B cell (primary cell): ENCODE data around the gene PUS7. TPM values are rescaled to one million over a fixed set of nuclear protein-coding genes. Genes with fewer than 3 reads are reported as not detected.

Source experiments
- ATAC-seq: fragments of 200-7000 bp; cut with Tn5 transposase; one replicate; pipeline ENCODE4 v1.10.0; 2021; ENCODE audit warnings: low read depth, mild to moderate bottlenecking, moderate number of reproducible peaks, moderate library complexity
- CTCF ChIA-PET: fragments of 350-600 bp; sonication (Branson Sonifier 250); formaldehyde crosslinking; loops from one replicate; lab custom pipeline; 2021; ENCODE audit warnings: antibody characterized with exemption, inconsistent platforms; lab: Charles Lee
- POLR2A ChIA-PET: fragments of 350-600 bp; sonication (Branson Sonifier 250); formaldehyde crosslinking; loops from one replicate; lab custom pipeline; 2021; ENCODE audit warnings: antibody characterized with exemption; lab: Charles Lee
- DNase-seq: peaks from one replicate; pipeline ENCODE4 v3.0.0; 2013
- H2AFZ ChIP-seq: 2 replicates; pipeline ENCODE4 v1.6.1; 2012; ENCODE audit warnings: mild to moderate bottlenecking, low read depth, low read length; ENCODE audit not compliant: insufficient read depth, poor library complexity, severe bottlenecking
- H3K27ac ChIP-seq, 2 donors: 1 replicate in 1 of 2; 2 replicates in 1 of 2; pipeline ENCODE4 v1.5.1; 2012 to 2013; ENCODE audit warnings: low read length in 2 of 2, mild to moderate bottlenecking in 2 of 2, moderate library complexity in 1 of 2
- H3K27me3 ChIP-seq, 4 experiments: fragments of 200-600 bp in 1 of 4; sonication (generic) in 1 of 4; replicated peaks in 1 of 4; 1 replicate in 2 of 4; 2 replicates in 2 of 4; pipeline versions ENCODE4 v1.6.1 to v1.7.0; 2013 to 2016; ENCODE audit warnings: low read length in 3 of 4, mild to moderate bottlenecking in 2 of 4, mixed read lengths in 1 of 4, moderate library complexity in 1 of 4; ENCODE audit not compliant: insufficient read depth in 4 of 4, control insufficient read depth in 3 of 4; ENCODE audit errors: control extremely low read depth in 1 of 4
- H3K36me3 ChIP-seq, 2 experiments: replicated peaks in 1 of 2; 1 replicate in 1 of 2; 2 replicates in 1 of 2; pipeline versions ENCODE4 v1.6.1 to v1.7.1; 2013; ENCODE audit warnings: low read length in 1 of 2; ENCODE audit not compliant: insufficient read depth in 2 of 2, control insufficient read depth in 1 of 2; ENCODE audit errors: control extremely low read depth in 1 of 2, extremely low read depth in 1 of 2
- H3K4me1 ChIP-seq, 2 donors: fragments of 200-600 bp in 1 of 2; sonication (generic) in 1 of 2; 1 replicate in 1 of 2; 2 replicates in 1 of 2; pipeline versions ENCODE4 v1.5.1 to v1.6.1; 2013 to 2017; ENCODE audit warnings: low read length in 2 of 2; ENCODE audit not compliant: control insufficient read depth in 2 of 2, insufficient read depth in 2 of 2
- H3K4me2 ChIP-seq: replicated peaks from 2 replicates; pipeline ENCODE3; 2012; ENCODE audit warnings: mild to moderate bottlenecking, low read depth, low read length; ENCODE audit not compliant: poor library complexity, severe bottlenecking
- H3K4me3 ChIP-seq, 5 experiments: fragments of 200-600 bp in 1 of 5; sonication (generic) in 1 of 5; 1 replicate in 3 of 5; 2 replicates in 2 of 5; pipeline versions ENCODE4 v1.5.1 to v1.7.0; 2011 to 2016; ENCODE audit warnings: low read length in 4 of 5, mild to moderate bottlenecking in 4 of 5, low read depth in 2 of 5, control low read depth in 1 of 5, moderate library complexity in 1 of 5; ENCODE audit not compliant: insufficient read depth in 1 of 5; ENCODE audit errors: control extremely low read depth in 1 of 5, extremely low read depth in 1 of 5
- H3K79me2 ChIP-seq: fragments of 200-600 bp; sonication (generic); one replicate; pipeline ENCODE4 v1.6.0; 2016; ENCODE audit warnings: low read length; ENCODE audit not compliant: control insufficient read depth, insufficient read depth
- H3K9ac ChIP-seq: fragments of 200-600 bp; sonication (generic); 2 replicates; pipeline ENCODE4 v1.6.1; 2017; ENCODE audit warnings: mild to moderate bottlenecking, low read length, moderate library complexity
- H3K9me3 ChIP-seq, 3 donors: one replicate each; pipeline versions ENCODE4 v1.6.1 to v1.7.1; 2013; ENCODE audit warnings: low read length in 2 of 3; ENCODE audit not compliant: control insufficient read depth in 2 of 3, insufficient read depth in 1 of 3; ENCODE audit errors: control extremely low read depth in 1 of 3
- H4K20me1 ChIP-seq: 2 replicates; pipeline ENCODE4 v1.6.0; 2012; ENCODE audit warnings: mild to moderate bottlenecking, low read length; ENCODE audit not compliant: insufficient read depth, control insufficient read depth, poor library complexity, severe bottlenecking
- H3K27ac Mint-ChIP-seq: one replicate; pipeline ENCODE4 v1.8.0; 2021; ENCODE audit warnings: mixed read lengths
- H3K27me3 Mint-ChIP-seq: one replicate; pipeline ENCODE4 v1.8.0; 2021; ENCODE audit warnings: mixed read lengths
- H3K4me1 Mint-ChIP-seq: one replicate; pipeline ENCODE4 v1.8.0; 2021; ENCODE audit warnings: mixed read lengths
- H3K4me3 Mint-ChIP-seq: one replicate; pipeline ENCODE4 v1.8.0; 2021; ENCODE audit warnings: mixed read lengths
- H3K9me3 Mint-ChIP-seq: one replicate; pipeline ENCODE4 v1.8.0; 2022; ENCODE audit warnings: mixed read lengths; ENCODE audit not compliant: insufficient read depth
- CTCF ChIP-seq: fragments of 200-600 bp; IDR thresholded peaks from one replicate; pipeline ENCODE4 v1.8.0; 2022; ENCODE audit warnings: antibody characterized with exemption, mild to moderate bottlenecking
- EZH2 ChIP-seq: IDR thresholded peaks from 2 replicates; pipeline ENCODE4 v1.6.1; 2012; ENCODE audit warnings: borderline replicate concordance, low read depth, mild to moderate bottlenecking, moderate library complexity, low read length; ENCODE audit not compliant: insufficient read depth, poor library complexity, severe bottlenecking
- WGBS: methylation state at CpG from one replicate; pipeline ENCODE4 v1.1.5; 2013; ENCODE audit warnings: missing lambda C conversion rate; ENCODE audit not compliant: insufficient coverage; 5-methylcytosine and 5-hydroxymethylcytosine counted together
- intact Hi-C: fragments of 100-400 bp; cut with micrococcal nuclease; formaldehyde crosslinking; loops from one replicate; pipeline ENCODE4 v1.10.0; 2022
- polyA plus RNA-seq: library from polyadenylated mRNA; depleted of rRNA; stranded (reverse); fragments of >200 nt; gene quantifications from 2 replicates; pipeline ENCODE4 v1.2.3, GENCODE V29; 2012
- total RNA-seq, 2 donors: library from RNA; stranded (reverse); fragments of 120-200 nt in 1 of 2; gene quantifications; 1 replicate in 1 of 2; 2 replicates in 1 of 2; pipeline versions ENCODE4 v1.2.3 to v1.2.4, GENCODE V29; 2013 to 2022

The PUS7 gene
- total and polyA plus RNA-seq, 2 donors (not counting 1 experiment from before 2014, with no cell fraction given), result 2.0 to 7.7 TPM

- H3K27ac ChIP-seq, result no peak overlapping the region
- H3K4me3 ChIP-seq, result no peak overlapping the region
- Mint-ChIP-seq H3K4me1 (no peaks in the 10 kb centered on the region), H3K27ac (no peak overlapping the region), H3K9me3 (no peaks in the 10 kb centered on the region), H3K4me3 (no peak overlapping the region), H3K27me3 (no peaks in the 10 kb centered on the region)
- no peaks in the 10 kb centered on the region for H4K20me1 ChIP-seq
- no peaks in the 10 kb centered on the region for H3K4me1 ChIP-seq
- H3K79me2 ChIP-seq, result no peaks in the 10 kb centered on the region
- no peak for TF ChIP-seq CTCF
- TF ChIP-seq EZH2, result no peak
- H3K27me3 ChIP-seq, result no peaks in the 10 kb centered on the region
- peaks cover 4 to 5% of the 10 kb centered on the region in 2 experiments for H3K36me3 ChIP-seq
- ChIA-PET POLR2A (no interaction called here), CTCF (interaction anchor here (0.6 kb wide), 1 partner anchor 15 kb away, joined by 3 read pairs; no protein-coding TSS in a partner anchor)
- intact Hi-C loops, result no loop called here
- ATAC-seq (no peak), DNase-seq (no peak)
- WGBS, result 95% methylated on average over 7 of the region's 9 CpGs
- no peak overlapping the region for H3K9ac ChIP-seq
- H2AFZ ChIP-seq, result no peak overlapping the region
- no peaks in the 10 kb centered on the region for H3K9me3 ChIP-seq
- no peak overlapping the region for H3K4me2 ChIP-seq
Observed at GRCh38 chr7:105502173-105502572, 19.9 kb downstream of the PUS7 start.

GRCh38 chr7:105497016-105497415 is 25.1 kb downstream of the PUS7 start:
- H3K9ac ChIP-seq, result no peak overlapping the region
- no peak for TF ChIP-seq CTCF
- TF ChIP-seq EZH2, result no peak
- H3K27me3 ChIP-seq, result no peaks in the 10 kb centered on the region
- H3K4me1 Mint-ChIP-seq, result no peaks in the 10 kb centered on the region
- H3K4me3 ChIP-seq, result no peak overlapping the region
- H3K36me3 ChIP-seq, result peaks cover 2 to 5% of the 10 kb centered on the region in 2 experiments
- POLR2A ChIA-PET, result no interaction called here
- CTCF ChIA-PET, result interaction anchor here (2.0 kb wide), 1 partner anchor 11 kb away, joined by 4 read pairs; no protein-coding TSS in a partner anchor
- no peaks in the 10 kb centered on the region for H3K4me1 ChIP-seq
- no peak overlapping the region for H3K4me3 Mint-ChIP-seq
- no peaks in the 10 kb centered on the region for H4K20me1 ChIP-seq
- no peak for DNase-seq
- intact Hi-C loops, result no loop called here
- no CpG with 5 or more reads among the region's 5 CpGs for WGBS
- no peak overlapping the region for H3K27ac Mint-ChIP-seq
- H3K79me2 ChIP-seq, result no peaks in the 10 kb centered on the region
- H3K9me3 ChIP-seq, result no peaks in the 10 kb centered on the region
- H3K9me3 Mint-ChIP-seq, result no peaks in the 10 kb centered on the region
- no peak overlapping the region for H3K27ac ChIP-seq
- no peaks in the 10 kb centered on the region for H3K27me3 Mint-ChIP-seq
- no peak overlapping the region for H3K4me2 ChIP-seq
- no peak overlapping the region for H2AFZ ChIP-seq
- ATAC-seq, result no peak
